Measurements from ENCODE around the gene SPNS2.

GRCh38 chr17:4540687-4541327 lies 42.1 kb downstream of the SPNS2 start:
- TF ChIP-seq EZH2 (IDR thresholded peaks at IDR 0.05; ENCODE audit: insufficient read depth, poor library complexity, severe bottlenecking), result no peak
- no peak for TF ChIP-seq EZH2phosphoT487 (IDR thresholded peaks at IDR 0.05; ENCODE audit: insufficient read depth, low read depth)

Data from GM23248 (cell line).